ENCODE results near the gene OR10S1.

- TF ChIP-seq CTCF (conservative IDR thresholded peaks at IDR 0.05), result no peak
- no peak for TF ChIP-seq EZH2 (IDR thresholded peaks at IDR 0.05; ENCODE audit: low read depth)
These were observed 17.5 kb upstream of the OR10S1 start, which contains the start of gene OR10G6 for GRCh38 chr11:123995119-123995518.
